Measurements from ENCODE around the gene GRM3. TPM values are rescaled to one million over a fixed set of nuclear protein-coding genes. Genes with fewer than 3 reads are reported as not detected.

GRM3 gene
- total and polyA plus RNA-seq, 4 experiments from 2014 or later, result not detected

GRCh38 chr7:86664991-86665390 lies 21.3 kb downstream of the GRM3 start:
- no peaks in the 10 kb centered on the region for H3K36me3 ChIP-seq (ENCODE audit: insufficient read depth, low read length)
- no peak overlapping the region for H3K27ac ChIP-seq (ENCODE audit: low read depth, low read length)
- Mint-ChIP-seq H3K27ac (no peak overlapping the region), H3K4me1 (no peaks in the 10 kb centered on the region), H3K27me3 (no peaks in the 10 kb centered on the region), H3K36me3 (no peaks in the 10 kb centered on the region), H3K9me3 (peaks cover 0 to 4% (median 0%) of the 10 kb centered on the region in 8 donors), H3K4me3 (no peak overlapping the region)
- POLR2A ChIA-PET (ENCODE audit: partially characterized antibody), result no interaction called here
- no peaks in the 10 kb centered on the region for H3K27me3 ChIP-seq (ENCODE audit: insufficient read depth, low read length)
- no peaks in the 10 kb centered on the region for H3K4me1 ChIP-seq (ENCODE audit: insufficient read depth, low read length)
- CTCF ChIA-PET (ENCODE audit: partially characterized antibody), result no interaction called here
- H3K4me3 ChIP-seq (ENCODE audit: low read length in 2 of 2), result no peak overlapping the region
- intact Hi-C loops (cut with micrococcal nuclease), result no loop called here
- DNase-seq, result no peak
- no peaks in the 10 kb centered on the region for H3K9me3 ChIP-seq (ENCODE audit: control insufficient read depth in 1 of 2, low read length in 2 of 2)

GRCh38 chr7:86665669-86666068 lies 22.0 kb downstream of the GRM3 start:
- Histone ChIP-seq H3K4me1 (ENCODE audit: insufficient read depth, low read length) (no peaks in the 10 kb centered on the region), H3K36me3 (ENCODE audit: insufficient read depth, low read length) (no peaks in the 10 kb centered on the region), H3K9me3 (ENCODE audit: control insufficient read depth in 1 of 2, low read length in 2 of 2) (no peaks in the 10 kb centered on the region), H3K27ac (ENCODE audit: low read depth, low read length) (no peak overlapping the region), H3K27me3 (ENCODE audit: insufficient read depth, low read length) (no peaks in the 10 kb centered on the region), H3K4me3 (ENCODE audit: low read length in 2 of 2) (no peak overlapping the region)
- no peak overlapping the region for H3K27ac Mint-ChIP-seq
- H3K36me3 Mint-ChIP-seq, result no peaks in the 10 kb centered on the region
- CTCF ChIA-PET (ENCODE audit: partially characterized antibody), result no interaction called here
- POLR2A ChIA-PET (ENCODE audit: partially characterized antibody), result no interaction called here
- no peaks in the 10 kb centered on the region for H3K27me3 Mint-ChIP-seq
- intact Hi-C loops (cut with micrococcal nuclease), result no loop called here
- no peak overlapping the region for H3K4me3 Mint-ChIP-seq
- no peak for DNase-seq
- H3K9me3 Mint-ChIP-seq, result peaks cover 0 to 4% (median 0%) of the 10 kb centered on the region in 8 donors
- no peaks in the 10 kb centered on the region for H3K4me1 Mint-ChIP-seq

- Histone ChIP-seq H3K4me1 (ENCODE audit: insufficient read depth, low read length) (no peaks in the 10 kb centered on the region), H3K36me3 (ENCODE audit: insufficient read depth, low read length) (no peaks in the 10 kb centered on the region), H3K4me3 (ENCODE audit: low read length in 2 of 2) (no peak overlapping the region), H3K27ac (ENCODE audit: low read depth, low read length) (no peak overlapping the region), H3K9me3 (ENCODE audit: control insufficient read depth in 1 of 2, low read length in 2 of 2) (no peaks in the 10 kb centered on the region), H3K27me3 (ENCODE audit: insufficient read depth, low read length) (no peaks in the 10 kb centered on the region)
- no peak overlapping the region for H3K27ac Mint-ChIP-seq
- no peaks in the 10 kb centered on the region for H3K36me3 Mint-ChIP-seq
- H3K27me3 Mint-ChIP-seq, result no peaks in the 10 kb centered on the region
- no peaks in the 10 kb centered on the region for H3K4me1 Mint-ChIP-seq
- no peak for DNase-seq
- POLR2A ChIA-PET (ENCODE audit: partially characterized antibody), result no interaction called here
- no peak overlapping the region for H3K4me3 Mint-ChIP-seq
- intact Hi-C loops (cut with micrococcal nuclease), result no loop called here
- peaks cover 0 to 4% (median 0%) of the 10 kb centered on the region in 8 donors for H3K9me3 Mint-ChIP-seq
- CTCF ChIA-PET (ENCODE audit: partially characterized antibody), result no interaction called here
These were observed 24.0 kb downstream of the GRM3 start for GRCh38 chr7:86667732-86668131.

- Mint-ChIP-seq H3K4me3 (no peak overlapping the region), H3K9me3 (peaks cover 0 to under 1% (median 0%) of the 10 kb centered on the region in 8 donors), H3K27ac (no peak overlapping the region), H3K4me1 (no peaks in the 10 kb centered on the region), H3K27me3 (no peaks in the 10 kb centered on the region), H3K36me3 (no peaks in the 10 kb centered on the region)
- Histone ChIP-seq H3K27me3 (ENCODE audit: insufficient read depth, low read length) (no peaks in the 10 kb centered on the region), H3K4me3 (ENCODE audit: low read length in 2 of 2) (no peak overlapping the region), H3K36me3 (ENCODE audit: insufficient read depth, low read length) (no peaks in the 10 kb centered on the region), H3K27ac (ENCODE audit: low read depth, low read length) (no peak overlapping the region), H3K9me3 (ENCODE audit: control insufficient read depth in 1 of 2, low read length in 2 of 2) (no peaks in the 10 kb centered on the region), H3K4me1 (ENCODE audit: insufficient read depth, low read length) (no peaks in the 10 kb centered on the region)
- intact Hi-C loops (cut with micrococcal nuclease), result no loop called here
- ChIA-PET CTCF (ENCODE audit: partially characterized antibody) (no interaction called here), POLR2A (ENCODE audit: partially characterized antibody) (no interaction called here)
- no peak for DNase-seq
These were observed 24.6 kb downstream of the GRM3 start for GRCh38 chr7:86668315-86668714.

GRCh38 chr7:86687831-86688230 lies 44.1 kb downstream of the GRM3 start:
- Mint-ChIP-seq H3K4me1 (no peaks in the 10 kb centered on the region), H3K4me3 (no peak overlapping the region), H3K27me3 (no peaks in the 10 kb centered on the region), H3K27ac (no peak overlapping the region), H3K36me3 (no peaks in the 10 kb centered on the region), H3K9me3 (peaks cover 0 to 4% (median 0%) of the 10 kb centered on the region in 8 donors)
- Histone ChIP-seq H3K36me3 (ENCODE audit: insufficient read depth, low read length) (no peaks in the 10 kb centered on the region), H3K4me3 (ENCODE audit: low read length in 2 of 2) (no peak overlapping the region), H3K4me1 (ENCODE audit: insufficient read depth, low read length) (no peaks in the 10 kb centered on the region), H3K27me3 (ENCODE audit: insufficient read depth, low read length) (no peaks in the 10 kb centered on the region), H3K9me3 (ENCODE audit: control insufficient read depth in 1 of 2, low read length in 2 of 2) (no peaks in the 10 kb centered on the region), H3K27ac (ENCODE audit: low read depth, low read length) (no peak overlapping the region)
- DNase-seq, result no peak
- POLR2A ChIA-PET (ENCODE audit: partially characterized antibody), result no interaction called here
- CTCF ChIA-PET (ENCODE audit: partially characterized antibody), result no interaction called here
- intact Hi-C loops (cut with micrococcal nuclease), result no loop called here

GRCh38 chr7:86689363-86689762 lies 45.7 kb downstream of the GRM3 start:
- Mint-ChIP-seq H3K27ac (no peak overlapping the region), H3K27me3 (no peaks in the 10 kb centered on the region), H3K4me3 (no peak overlapping the region), H3K36me3 (no peaks in the 10 kb centered on the region), H3K4me1 (no peaks in the 10 kb centered on the region), H3K9me3 (peaks cover 0 to 4% (median 0%) of the 10 kb centered on the region in 8 donors)
- Histone ChIP-seq H3K36me3 (ENCODE audit: insufficient read depth, low read length) (no peaks in the 10 kb centered on the region), H3K9me3 (ENCODE audit: control insufficient read depth in 1 of 2, low read length in 2 of 2) (no peaks in the 10 kb centered on the region), H3K4me1 (ENCODE audit: insufficient read depth, low read length) (no peaks in the 10 kb centered on the region), H3K27me3 (ENCODE audit: insufficient read depth, low read length) (no peaks in the 10 kb centered on the region), H3K27ac (ENCODE audit: low read depth, low read length) (no peak overlapping the region), H3K4me3 (ENCODE audit: low read length in 2 of 2) (no peak overlapping the region)
- no peak for DNase-seq
- ChIA-PET POLR2A (ENCODE audit: partially characterized antibody) (no interaction called here), CTCF (ENCODE audit: partially characterized antibody) (no interaction called here)
- intact Hi-C loops (cut with micrococcal nuclease), result no loop called here

- no peak for DNase-seq
- no peaks in the 10 kb centered on the region for H3K27me3 ChIP-seq (ENCODE audit: insufficient read depth, low read length)
- H3K4me3 ChIP-seq (ENCODE audit: low read length in 2 of 2), result no peak overlapping the region
- Mint-ChIP-seq H3K36me3 (no peaks in the 10 kb centered on the region), H3K27me3 (no peaks in the 10 kb centered on the region), H3K4me1 (no peaks in the 10 kb centered on the region), H3K9me3 (no peaks in the 10 kb centered on the region), H3K27ac (no peak overlapping the region), H3K4me3 (no peak overlapping the region)
- no peaks in the 10 kb centered on the region for H3K4me1 ChIP-seq (ENCODE audit: insufficient read depth, low read length)
- ChIA-PET CTCF (ENCODE audit: partially characterized antibody) (no interaction called here), POLR2A (ENCODE audit: partially characterized antibody) (no interaction called here)
- H3K36me3 ChIP-seq (ENCODE audit: insufficient read depth, low read length), result no peaks in the 10 kb centered on the region
- intact Hi-C loops (cut with micrococcal nuclease), result no loop called here
- no peaks in the 10 kb centered on the region for H3K9me3 ChIP-seq (ENCODE audit: control insufficient read depth in 1 of 2, low read length in 2 of 2)
- no peak overlapping the region for H3K27ac ChIP-seq (ENCODE audit: low read depth, low read length)
These were observed 49.0 kb downstream of the GRM3 start for GRCh38 chr7:86692755-86693154.

GRCh38 chr7:86706406-86706805 lies 62.7 kb downstream of the GRM3 start:
- CTCF ChIA-PET (ENCODE audit: partially characterized antibody), result no interaction called here
- Histone ChIP-seq H3K36me3 (ENCODE audit: insufficient read depth, low read length) (no peaks in the 10 kb centered on the region), H3K4me1 (ENCODE audit: insufficient read depth, low read length) (no peaks in the 10 kb centered on the region), H3K4me3 (ENCODE audit: low read length in 2 of 2) (no peak overlapping the region), H3K27ac (ENCODE audit: low read depth, low read length) (no peak overlapping the region), H3K9me3 (ENCODE audit: control insufficient read depth in 1 of 2, low read length in 2 of 2) (no peaks in the 10 kb centered on the region), H3K27me3 (ENCODE audit: insufficient read depth, low read length) (no peaks in the 10 kb centered on the region)
- Mint-ChIP-seq H3K36me3 (no peaks in the 10 kb centered on the region), H3K4me3 (no peak overlapping the region), H3K9me3 (peaks cover 0 to 3% (median 0%) of the 10 kb centered on the region in 8 donors), H3K27ac (no peak overlapping the region), H3K27me3 (peaks cover 0 to 1% of the 10 kb centered on the region in 2 donors), H3K4me1 (no peaks in the 10 kb centered on the region)
- POLR2A ChIA-PET (ENCODE audit: partially characterized antibody), result no interaction called here
- intact Hi-C loops (cut with micrococcal nuclease), result no loop called here
- no peak for DNase-seq
